ENCODE results near the gene DRGX. TPM values are rescaled to one million over a fixed set of nuclear protein-coding genes. Genes with fewer than 3 reads are reported as not detected.

The DRGX gene
- polyA plus RNA-seq, 1 donor from 2014 or later, result not detected

GRCh38 chr10:49353895-49354566 lies 41.9 kb downstream of the DRGX start:
- Histone ChIP-seq H3K9ac (ENCODE audit: low read length) (no peak overlapping the region), H3K36me3 (ENCODE audit: insufficient read depth, low read length) (no peaks in the 10 kb centered on the region), H3K9me3 (ENCODE audit: low read length) (peaks cover 4% of the 10 kb centered on the region), H2AFZ (ENCODE audit: low read depth, low read length) (no peak overlapping the region), H3K79me2 (replicated peaks; ENCODE audit: insufficient read depth, low read length) (no peaks in the 10 kb centered on the region), H3K4me2 (ENCODE audit: low read length) (no peak overlapping the region), H4K20me1 (ENCODE audit: insufficient read depth) (no peaks in the 10 kb centered on the region), H3K9me2 (ENCODE audit: insufficient read depth, low read length) (no peaks in the 10 kb centered on the region), H3K27ac (ENCODE audit: low read length) (no peak overlapping the region), H3K27me3 (ENCODE audit: insufficient read depth, low read depth, low read length) (no peaks in the 10 kb centered on the region), H3F3A (ENCODE audit: insufficient read depth, low read length, poor library complexity, severe bottlenecking) (no peaks in the 10 kb centered on the region), H3K4me3 (ENCODE audit: low read length) (no peak overlapping the region)
- TF ChIP-seq EZH2 (IDR thresholded peaks at IDR 0.05; ENCODE audit: borderline replicate concordance, insufficient read depth, low read length, poor library complexity, severe bottlenecking), result no peak
- no peak for TF ChIP-seq RAD21 (conservative IDR thresholded peaks at IDR 0.05)
- no peak for TF ChIP-seq TAF1 (IDR thresholded peaks at IDR 0.05; ENCODE audit: low read depth)
- TF ChIP-seq EP300 (conservative IDR thresholded peaks at IDR 0.05; ENCODE audit: poor library complexity, severe bottlenecking), result no peak
- TF ChIP-seq CTCF (IDR thresholded peaks at IDR 0.05; ENCODE audit: poor library complexity, severe bottlenecking), result no peak
- no peak for TF ChIP-seq REST (IDR thresholded peaks at IDR 0.05; ENCODE audit: borderline replicate concordance)
- TF ChIP-seq SMC3 (conservative IDR thresholded peaks at IDR 0.05; ENCODE audit: poor library complexity), result no peak
- TF ChIP-seq MXI1 (conservative IDR thresholded peaks at IDR 0.05; ENCODE audit: poor library complexity, severe bottlenecking), result no peak
- TF ChIP-seq POLR2AphosphoS5 (IDR thresholded peaks at IDR 0.05), result no peak

GRCh38 chr10:49353026-49353894 lies 42.6 kb downstream of the DRGX start:
- Histone ChIP-seq H3K4me3 (ENCODE audit: low read length) (no peak overlapping the region), H3K9me3 (ENCODE audit: low read length) (peaks cover 4% of the 10 kb centered on the region), H3K79me2 (replicated peaks; ENCODE audit: insufficient read depth, low read length) (no peaks in the 10 kb centered on the region), H3K27me3 (ENCODE audit: insufficient read depth, low read depth, low read length) (no peaks in the 10 kb centered on the region), H2AFZ (ENCODE audit: low read depth, low read length) (no peak overlapping the region), H3F3A (ENCODE audit: insufficient read depth, low read length, poor library complexity, severe bottlenecking) (no peaks in the 10 kb centered on the region), H3K4me2 (ENCODE audit: low read length) (no peak overlapping the region), H3K9ac (ENCODE audit: low read length) (no peak overlapping the region), H4K20me1 (ENCODE audit: insufficient read depth) (no peaks in the 10 kb centered on the region), H3K9me2 (ENCODE audit: insufficient read depth, low read length) (no peaks in the 10 kb centered on the region), H3K36me3 (ENCODE audit: insufficient read depth, low read length) (no peaks in the 10 kb centered on the region), H3K27ac (ENCODE audit: low read length) (no peak overlapping the region)
- TF ChIP-seq SMC3 (conservative IDR thresholded peaks at IDR 0.05; ENCODE audit: poor library complexity) (no peak), MXI1 (conservative IDR thresholded peaks at IDR 0.05; ENCODE audit: poor library complexity, severe bottlenecking) (no peak), RAD21 (conservative IDR thresholded peaks at IDR 0.05) (no peak), EZH2 (IDR thresholded peaks at IDR 0.05; ENCODE audit: borderline replicate concordance, insufficient read depth, low read length, poor library complexity, severe bottlenecking) (no peak), TAF1 (IDR thresholded peaks at IDR 0.05; ENCODE audit: low read depth) (no peak), EP300 (conservative IDR thresholded peaks at IDR 0.05; ENCODE audit: poor library complexity, severe bottlenecking) (no peak), POLR2AphosphoS5 (IDR thresholded peaks at IDR 0.05) (no peak), CTCF (IDR thresholded peaks at IDR 0.05; ENCODE audit: poor library complexity, severe bottlenecking) (no peak), REST (IDR thresholded peaks at IDR 0.05; ENCODE audit: borderline replicate concordance) (no peak)
